C4-2B (cell line): ENCODE measurements around the gene CCDC110.

ENCODE experiments used
- CTCF ChIP-seq: fragments of 450-650 bp; conservative IDR thresholded peaks from 2 replicates; pipeline ENCODE4 v1.5.1; 2017; ENCODE audit warnings: mild to moderate bottlenecking
- ZFX ChIP-seq: fragments of 450-650 bp; IDR thresholded peaks from 2 replicates; pipeline ENCODE4 v1.6.1; 2017

GRCh38 chr4:185468999-185469398 lies 2.5 kb downstream of the CCDC110 start:
- TF ChIP-seq CTCF (no peak), ZFX (no peak)
